Measurements from ENCODE around the gene RTTN. TPM values are rescaled to one million over a fixed set of nuclear protein-coding genes. Genes with fewer than 3 reads are reported as not detected.
A peak's percentile ranks its signal among the peaks of the same experiment; 100 is the strongest.

RTTN gene
- polyA plus RNA-seq, 4 donors = 0.89 to 9.0 (median 2.4) TPM

- Histone ChIP-seq H3K9me3 (ENCODE audit: control insufficient read depth in 2 of 2, insufficient read depth in 1 of 2, low read depth in 1 of 2, low read length in 1 of 2) (no peaks in the 10 kb centered on the region), H3K27ac (ENCODE audit: low read depth in 1 of 3, low read length in 2 of 3) (no peak overlapping the region), H3K27me3 (ENCODE audit: control insufficient read depth in 3 of 3, insufficient read depth in 3 of 3, low read length in 3 of 3) (no peaks in the 10 kb centered on the region), H3K4me3 (ENCODE audit: low read depth in 1 of 3, low read length in 3 of 3) (no peak overlapping the region), H3K36me3 (ENCODE audit: control insufficient read depth in 3 of 3, insufficient read depth in 2 of 3, low read depth in 1 of 3, low read length in 3 of 3) (peaks cover 0 to 10% (median 0%) of the 10 kb centered on the region in 3 donors), H3K4me1 (ENCODE audit: control insufficient read depth in 3 of 3, insufficient read depth in 2 of 3, low read depth in 1 of 3, low read length in 2 of 3) (peaks cover 0 to 6% (median 0%) of the 10 kb centered on the region in 3 donors)
- WGBS, 3 donors = 82 to 86% (median 83%) methylated on average over 9 of the region's 9 CpGs
- FAIRE-seq = no peak
- no peak for DNase-seq
These were observed 205.8 kb downstream of the RTTN start for GRCh38 chr18:69999656-70000055.

GRCh38 chr18:69998523-69998987 is 206.9 kb downstream of the RTTN start:
- Histone ChIP-seq H3K27ac (ENCODE audit: low read depth in 1 of 3, low read length in 2 of 3) (no peak overlapping the region), H3K9me3 (ENCODE audit: control insufficient read depth in 2 of 2, insufficient read depth in 1 of 2, low read depth in 1 of 2, low read length in 1 of 2) (no peaks in the 10 kb centered on the region), H3K27me3 (ENCODE audit: control insufficient read depth in 3 of 3, insufficient read depth in 3 of 3, low read length in 3 of 3) (no peaks in the 10 kb centered on the region), H3K36me3 (ENCODE audit: control insufficient read depth in 3 of 3, insufficient read depth in 2 of 3, low read depth in 1 of 3, low read length in 3 of 3) (peaks cover 0 to 10% (median 0%) of the 10 kb centered on the region in 3 donors), H3K4me1 (ENCODE audit: control insufficient read depth in 3 of 3, insufficient read depth in 2 of 3, low read depth in 1 of 3, low read length in 2 of 3) (peaks cover 0 to 6% (median 0%) of the 10 kb centered on the region in 3 donors), H3K4me3 (ENCODE audit: low read depth in 1 of 3, low read length in 3 of 3) (no peak overlapping the region)
- FAIRE-seq (no peak), DNase-seq (no peak)

GRCh38 chr18:69996951-69997798 is 208.3 kb downstream of the RTTN start:
- H3K4me3 ChIP-seq (ENCODE audit: low read depth in 1 of 3, low read length in 3 of 3) = no peak overlapping the region
- peaks cover 0 to 7% (median 0%) of the 10 kb centered on the region in 3 donors for H3K36me3 ChIP-seq (ENCODE audit: control insufficient read depth in 3 of 3, insufficient read depth in 2 of 3, low read depth in 1 of 3, low read length in 3 of 3)
- no peaks in the 10 kb centered on the region for H3K27me3 ChIP-seq (ENCODE audit: control insufficient read depth in 3 of 3, insufficient read depth in 3 of 3, low read length in 3 of 3)
- no peaks in the 10 kb centered on the region for H3K9me3 ChIP-seq (ENCODE audit: control insufficient read depth in 2 of 2, insufficient read depth in 1 of 2, low read depth in 1 of 2, low read length in 1 of 2)
- no peak for FAIRE-seq
- 23 to 60% (median 34%) methylated on average over 7 of the region's 7 CpGs for WGBS, 3 donors
- DNase-seq = peak; percentile 16 to 58
- peaks cover 0 to 6% (median 0%) of the 10 kb centered on the region in 3 donors for H3K4me1 ChIP-seq (ENCODE audit: control insufficient read depth in 3 of 3, insufficient read depth in 2 of 3, low read depth in 1 of 3, low read length in 2 of 3)
- peak overlapping the region in 1 of 3 donors; percentile 32 for H3K27ac ChIP-seq (ENCODE audit: low read depth in 1 of 3, low read length in 2 of 3)

DNA sequence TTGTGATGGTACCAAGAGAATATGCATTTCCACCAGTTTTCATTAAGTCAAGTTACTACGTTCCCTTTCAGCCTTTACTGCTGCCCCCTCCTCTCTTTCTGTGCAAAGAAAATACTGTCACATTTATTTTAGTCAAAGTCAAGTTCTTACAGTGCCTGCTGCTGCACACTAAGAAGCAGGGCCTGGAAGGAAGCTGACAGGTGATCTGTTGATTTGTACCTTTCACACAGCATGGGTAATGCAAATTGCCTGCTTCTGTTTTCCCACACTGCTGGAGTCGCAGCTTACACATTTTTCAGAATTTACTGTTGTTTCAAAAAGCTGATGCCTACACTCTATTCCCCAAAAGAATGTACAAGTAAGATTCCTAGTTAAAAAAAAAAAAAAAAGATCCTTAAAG is 209.1 kb downstream of the RTTN start:
- no peak overlapping the region for H3K4me3 ChIP-seq (ENCODE audit: low read depth in 1 of 3, low read length in 3 of 3)
- no peak for FAIRE-seq
- no peaks in the 10 kb centered on the region for H3K9me3 ChIP-seq (ENCODE audit: control insufficient read depth in 2 of 2, insufficient read depth in 1 of 2, low read depth in 1 of 2, low read length in 1 of 2)
- no peaks in the 10 kb centered on the region for H3K27me3 ChIP-seq (ENCODE audit: control insufficient read depth in 3 of 3, insufficient read depth in 3 of 3, low read length in 3 of 3)
- peaks cover 0 to 4% (median 0%) of the 10 kb centered on the region in 3 donors for H3K36me3 ChIP-seq (ENCODE audit: control insufficient read depth in 3 of 3, insufficient read depth in 2 of 3, low read depth in 1 of 3, low read length in 3 of 3)
- peaks cover 0 to 6% (median 0%) of the 10 kb centered on the region in 3 donors for H3K4me1 ChIP-seq (ENCODE audit: control insufficient read depth in 3 of 3, insufficient read depth in 2 of 3, low read depth in 1 of 3, low read length in 2 of 3)
- no peak for DNase-seq
- no peak overlapping the region for H3K27ac ChIP-seq (ENCODE audit: low read depth in 1 of 3, low read length in 2 of 3)
- WGBS, 3 donors = 91 to 96% (median 96%) methylated on average over 2 of the region's 2 CpGs

- peaks cover 0 to 6% (median 0%) of the 10 kb centered on the region in 3 donors for H3K4me1 ChIP-seq (ENCODE audit: control insufficient read depth in 3 of 3, insufficient read depth in 2 of 3, low read depth in 1 of 3, low read length in 2 of 3)
- DNase-seq (no peak), FAIRE-seq (no peak)
- peaks cover 0 to 2% of the 10 kb centered on the region in 2 donors for H3K9me3 ChIP-seq (ENCODE audit: control insufficient read depth in 2 of 2, insufficient read depth in 1 of 2, low read depth in 1 of 2, low read length in 1 of 2)
- H3K27ac ChIP-seq (ENCODE audit: low read depth in 1 of 3, low read length in 2 of 3) = no peak overlapping the region
- peaks cover 0 to 3% (median 0%) of the 10 kb centered on the region in 3 donors for H3K36me3 ChIP-seq (ENCODE audit: control insufficient read depth in 3 of 3, insufficient read depth in 2 of 3, low read depth in 1 of 3, low read length in 3 of 3)
- no peaks in the 10 kb centered on the region for H3K27me3 ChIP-seq (ENCODE audit: control insufficient read depth in 3 of 3, insufficient read depth in 3 of 3, low read length in 3 of 3)
- no peak overlapping the region for H3K4me3 ChIP-seq (ENCODE audit: low read depth in 1 of 3, low read length in 3 of 3)
- 92 to 98% (median 94%) methylated on average over 3 of the region's 3 CpGs for WGBS, 3 donors
These were observed 209.7 kb downstream of the RTTN start for GRCh38 chr18:69995774-69996173.

- H3K27me3 ChIP-seq (ENCODE audit: control insufficient read depth in 3 of 3, insufficient read depth in 3 of 3, low read length in 3 of 3) = no peaks in the 10 kb centered on the region
- FAIRE-seq = no peak
- peaks cover 0 to 6% (median 0%) of the 10 kb centered on the region in 3 donors for H3K4me1 ChIP-seq (ENCODE audit: control insufficient read depth in 3 of 3, insufficient read depth in 2 of 3, low read depth in 1 of 3, low read length in 2 of 3)
- no peak overlapping the region for H3K4me3 ChIP-seq (ENCODE audit: low read depth in 1 of 3, low read length in 3 of 3)
- peaks cover 0 to 7% of the 10 kb centered on the region in 2 donors for H3K9me3 ChIP-seq (ENCODE audit: control insufficient read depth in 2 of 2, insufficient read depth in 1 of 2, low read depth in 1 of 2, low read length in 1 of 2)
- H3K27ac ChIP-seq (ENCODE audit: low read depth in 1 of 3, low read length in 2 of 3) = no peak overlapping the region
- 83 to 95% (median 84%) methylated on average over 1 of the region's 1 CpG for WGBS, 3 donors
- H3K36me3 ChIP-seq (ENCODE audit: control insufficient read depth in 3 of 3, insufficient read depth in 2 of 3, low read depth in 1 of 3, low read length in 3 of 3) = peaks cover 0 to 3% (median 0%) of the 10 kb centered on the region in 3 donors
- DNase-seq = no peak
These were observed 212.7 kb downstream of the RTTN start for GRCh38 chr18:69992776-69993175.

DNA sequence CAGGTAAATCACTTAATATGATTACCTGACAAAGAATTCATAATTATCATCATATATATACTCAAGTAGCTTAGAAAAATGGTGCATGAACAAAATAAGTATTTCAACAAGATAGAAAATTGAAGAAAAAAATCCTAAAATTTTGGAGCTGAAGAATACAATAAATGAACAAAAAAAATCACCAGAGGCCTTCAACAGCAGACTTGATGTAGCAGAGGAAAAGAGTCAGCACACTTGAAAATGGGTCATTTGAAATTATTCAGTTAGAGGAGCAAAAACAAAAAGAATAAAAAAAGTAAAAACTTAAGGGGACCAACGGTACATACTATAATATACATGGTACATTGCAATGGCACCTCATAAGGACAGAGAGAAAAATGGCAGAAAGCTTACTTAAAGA is 217.6 kb downstream of the RTTN start:
- H3K36me3 ChIP-seq (ENCODE audit: control insufficient read depth in 3 of 3, insufficient read depth in 2 of 3, low read depth in 1 of 3, low read length in 3 of 3) = peaks cover 0 to 8% (median 0%) of the 10 kb centered on the region in 3 donors
- DNase-seq = no peak
- WGBS, 3 donors = 100% methylated on average over 1 of the region's 1 CpG
- H3K27me3 ChIP-seq (ENCODE audit: control insufficient read depth in 3 of 3, insufficient read depth in 3 of 3, low read length in 3 of 3) = no peaks in the 10 kb centered on the region
- H3K9me3 ChIP-seq (ENCODE audit: control insufficient read depth in 2 of 2, insufficient read depth in 1 of 2, low read depth in 1 of 2, low read length in 1 of 2) = peaks cover 0 to 18% of the 10 kb centered on the region in 2 donors
- H3K4me3 ChIP-seq (ENCODE audit: low read depth in 1 of 3, low read length in 3 of 3) = no peak overlapping the region
- no peaks in the 10 kb centered on the region for H3K4me1 ChIP-seq (ENCODE audit: control insufficient read depth in 3 of 3, insufficient read depth in 2 of 3, low read depth in 1 of 3, low read length in 2 of 3)
- FAIRE-seq = no peak
- no peak overlapping the region for H3K27ac ChIP-seq (ENCODE audit: low read depth in 1 of 3, low read length in 2 of 3)

GRCh38 chr18:69985239-69985638 is 220.2 kb downstream of the RTTN start:
- no peak for DNase-seq
- H3K27ac ChIP-seq (ENCODE audit: low read depth in 1 of 3, low read length in 2 of 3) = no peak overlapping the region
- no peak for FAIRE-seq
- H3K9me3 ChIP-seq (ENCODE audit: control insufficient read depth in 2 of 2, insufficient read depth in 1 of 2, low read depth in 1 of 2, low read length in 1 of 2) = peaks cover 0 to 15% of the 10 kb centered on the region in 2 donors
- no peaks in the 10 kb centered on the region for H3K4me1 ChIP-seq (ENCODE audit: control insufficient read depth in 3 of 3, insufficient read depth in 2 of 3, low read depth in 1 of 3, low read length in 2 of 3)
- WGBS, 3 donors = 95 to 97% (median 96%) methylated on average over 4 of the region's 4 CpGs
- peaks cover 0 to 8% (median 0%) of the 10 kb centered on the region in 3 donors for H3K36me3 ChIP-seq (ENCODE audit: control insufficient read depth in 3 of 3, insufficient read depth in 2 of 3, low read depth in 1 of 3, low read length in 3 of 3)
- H3K27me3 ChIP-seq (ENCODE audit: control insufficient read depth in 3 of 3, insufficient read depth in 3 of 3, low read length in 3 of 3) = no peaks in the 10 kb centered on the region
- H3K4me3 ChIP-seq (ENCODE audit: low read depth in 1 of 3, low read length in 3 of 3) = no peak overlapping the region

Measured in small intestine (tissue), 7 donors.